Endometrium (tissue), 2 donors: ENCODE data around the gene ACO1.
"Not testable (repeated sequence)": the region's sequence is repeated elsewhere in the genome, so short reads cannot be mapped to it uniquely, and the experiment has no call there.

ENCODE experiments used
- FAIRE-seq: peaks from 2 replicates; lab custom pipeline; 2012; peaks lifted over from hg19 to GRCh38; lab: Jason Lieb, UNC
- donor health status: control.
- donor health status: control.

The ACO1 gene

DNA sequence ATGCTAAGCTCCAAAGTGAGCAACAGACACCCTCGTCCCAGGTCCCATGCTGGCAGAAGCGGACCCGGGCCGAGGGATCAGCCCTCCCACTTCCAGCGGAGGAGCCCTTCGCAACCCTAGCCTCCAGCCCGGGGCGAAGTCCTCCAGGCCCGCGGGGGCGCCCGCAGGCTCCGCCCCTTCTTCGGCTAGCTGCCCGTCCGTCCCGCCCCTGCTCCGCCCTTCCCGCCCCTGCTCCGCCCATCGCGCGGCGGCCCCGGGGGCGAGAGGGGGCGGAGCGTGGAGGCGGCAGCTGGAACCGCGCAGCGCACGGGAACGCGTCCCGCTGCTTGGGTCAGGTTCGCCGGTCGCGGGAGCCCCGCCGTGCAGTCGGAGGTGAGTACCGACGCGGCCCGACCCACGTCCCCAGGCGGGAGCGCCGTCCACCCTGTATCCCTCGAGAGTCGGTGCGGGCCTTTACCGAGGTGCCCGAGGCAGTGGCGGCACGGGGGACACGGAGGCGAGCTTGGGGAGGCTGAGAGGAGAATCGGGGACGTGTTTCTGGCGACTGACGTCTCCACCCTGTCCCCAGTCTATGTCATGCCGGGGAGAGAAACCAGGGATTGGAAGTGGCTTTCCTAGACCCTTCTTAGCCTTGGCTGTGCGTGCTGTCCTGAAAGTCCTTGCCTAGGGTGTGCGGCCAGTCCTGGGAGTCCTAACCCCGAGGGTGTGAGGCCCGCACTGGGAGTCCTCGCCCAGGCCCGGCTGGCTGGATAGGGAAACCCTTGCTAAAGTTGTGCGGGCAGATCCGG, at the start of gene ACO1:
Gene ACO1, plus strand, starts transcription at position 280 of the 788 bp plus-strand sequence. CDS start 20,864 bp downstream, outside the sequence.
- FAIRE-seq: no peak

DNA sequence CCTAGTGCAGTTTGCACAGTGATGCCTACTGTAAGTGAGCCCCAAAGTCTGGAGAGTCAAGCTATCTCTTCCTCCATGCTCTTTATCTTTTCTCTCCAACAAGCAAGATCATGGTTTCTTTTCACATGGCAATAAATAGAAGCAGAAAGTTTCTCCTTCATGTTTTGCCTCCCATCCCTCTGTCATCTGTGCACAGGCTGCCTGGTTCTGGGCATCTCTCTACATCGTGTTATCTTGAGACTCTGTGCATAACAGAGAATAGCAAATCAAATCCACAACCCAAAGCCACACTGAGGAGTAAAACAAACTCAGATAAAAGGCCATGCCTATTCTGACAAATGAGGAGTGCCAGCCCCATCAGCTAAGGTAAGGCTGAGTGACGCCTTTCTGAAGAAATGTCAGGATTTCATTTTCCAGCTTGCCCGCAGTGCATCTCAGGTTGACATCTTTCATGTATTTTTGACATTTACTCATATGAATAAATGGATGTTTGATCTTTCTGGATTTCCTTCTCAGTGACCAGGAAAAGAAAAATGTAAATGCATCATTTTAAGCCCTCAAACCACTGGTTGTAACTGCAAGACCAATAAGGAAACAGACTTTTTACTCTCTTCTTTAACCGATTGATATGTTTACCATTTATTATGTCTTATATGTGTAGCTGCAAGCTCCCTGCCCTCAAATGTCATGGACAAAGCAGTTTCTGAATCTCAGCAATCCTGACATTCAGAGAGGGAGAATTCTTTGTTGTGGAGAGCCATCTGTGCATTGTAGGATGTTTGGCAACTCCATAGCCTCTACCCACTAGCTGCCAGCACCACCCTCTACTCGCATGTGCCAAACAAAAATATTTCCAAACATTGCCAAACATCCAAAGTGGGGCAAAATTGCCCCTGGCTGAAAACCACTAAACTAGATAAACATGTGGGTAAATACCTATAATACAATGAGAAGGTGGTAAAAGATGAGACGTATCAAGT, 49.2 kb upstream of the ACO1 start:
- FAIRE-seq: no peak

DNA sequence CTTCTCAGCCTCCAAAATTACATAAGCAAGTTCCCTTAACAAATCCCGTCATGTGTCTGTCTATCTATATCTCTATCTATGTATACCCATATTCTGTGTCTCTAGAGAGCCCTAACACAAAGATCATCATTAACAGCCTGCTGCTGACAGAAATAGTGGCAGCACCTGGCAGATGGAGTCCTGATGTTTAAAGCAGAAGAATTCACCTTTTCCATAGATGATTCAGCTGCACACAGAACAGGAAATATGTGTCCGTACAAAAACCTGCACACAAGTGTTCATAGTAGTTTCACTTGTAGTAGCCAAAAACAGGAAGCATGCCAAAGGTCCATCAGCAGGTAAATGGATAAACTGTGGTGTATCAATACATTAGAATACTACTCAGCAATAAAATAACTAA, 45.0 kb upstream of the ACO1 start:
- FAIRE-seq: no peak

DNA sequence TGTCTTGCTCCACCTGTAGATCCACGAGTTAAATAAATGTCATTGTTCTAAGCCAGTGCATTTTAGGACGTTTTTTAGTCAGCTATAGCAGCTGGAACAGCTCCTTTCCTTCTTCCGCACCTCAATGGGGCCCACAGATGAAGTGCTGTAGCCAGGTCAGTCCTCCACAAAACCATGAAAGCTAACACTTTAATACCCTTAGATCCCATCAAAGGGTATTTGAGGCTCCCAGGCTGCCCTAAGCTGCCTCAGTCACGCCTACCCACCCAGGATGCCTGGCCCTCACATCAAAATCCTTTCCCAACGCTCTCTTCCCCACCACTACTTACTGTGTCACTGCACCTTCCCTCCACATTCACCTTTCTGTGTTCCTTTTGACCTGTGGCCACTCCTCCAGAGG, 44.1 kb upstream of the ACO1 start:
- no peak for FAIRE-seq

DNA sequence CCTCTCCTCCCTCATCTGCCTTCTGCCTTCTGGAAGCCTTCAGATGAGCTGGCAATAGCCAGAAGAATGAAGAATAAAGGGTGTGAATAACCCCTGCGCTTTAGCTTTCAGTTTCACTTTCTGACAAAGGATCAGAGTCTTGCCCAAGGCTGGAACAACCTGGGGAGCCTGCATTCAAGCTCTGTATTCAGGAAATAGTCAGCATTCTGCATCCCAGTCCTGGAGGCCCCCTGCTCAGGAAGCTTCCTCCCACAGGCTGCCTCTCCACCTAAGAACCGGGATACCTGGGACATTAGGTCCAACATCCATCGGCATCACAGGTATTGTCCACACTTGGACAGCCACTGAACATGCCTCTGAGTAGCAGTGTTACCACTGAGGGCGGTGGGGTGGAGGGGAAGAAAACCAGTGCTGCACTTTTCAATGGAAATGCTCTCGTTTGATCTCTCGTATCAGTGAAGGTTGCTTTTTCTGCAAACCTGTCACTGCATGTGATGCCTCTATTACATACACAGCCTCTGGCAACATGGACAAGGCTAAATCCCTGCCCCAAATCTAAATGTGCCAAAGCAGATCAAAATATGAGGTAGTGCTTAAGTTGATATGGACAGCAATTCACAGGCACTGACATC, 39.8 kb upstream of the ACO1 start:
- no peak for FAIRE-seq

DNA sequence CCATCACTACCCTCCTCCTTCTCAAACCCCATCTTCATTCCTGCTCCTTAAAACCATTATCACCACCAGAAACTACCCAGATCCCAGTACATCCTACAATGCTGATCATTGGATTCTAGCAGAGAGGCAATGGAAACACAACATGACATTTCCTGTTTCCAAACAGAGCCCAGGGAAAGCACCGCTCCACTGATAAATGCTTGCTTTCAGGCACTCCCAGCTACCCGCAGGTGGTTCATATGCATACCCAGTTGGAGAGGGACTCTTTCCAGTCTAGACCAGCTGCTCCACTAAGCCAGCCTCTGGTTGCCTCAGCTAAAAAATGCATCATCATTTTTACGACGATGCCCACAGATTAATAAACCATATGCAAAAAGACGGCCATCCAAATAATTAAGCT, 39.2 kb upstream of the ACO1 start:
- FAIRE-seq: no peak

DNA sequence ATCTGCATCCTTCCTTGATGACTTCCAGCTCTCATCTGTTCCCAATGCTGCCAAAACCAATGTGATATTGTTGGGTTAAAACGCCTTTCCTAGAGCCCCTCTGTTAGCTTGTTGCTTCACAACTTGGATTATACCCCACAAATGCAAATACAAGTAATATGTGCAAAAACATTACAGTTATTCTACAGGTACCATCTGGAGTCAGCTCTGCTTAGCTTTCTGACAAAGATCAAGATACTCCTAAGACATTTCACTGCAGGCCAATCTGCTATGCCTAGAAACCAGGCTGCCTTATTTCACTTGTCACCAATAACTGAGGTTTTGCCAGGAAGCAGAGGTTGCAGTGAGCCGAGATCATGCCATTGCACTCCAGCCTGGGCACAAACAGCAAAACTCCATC, 36.9 kb upstream of the ACO1 start:
- no peak for FAIRE-seq

DNA sequence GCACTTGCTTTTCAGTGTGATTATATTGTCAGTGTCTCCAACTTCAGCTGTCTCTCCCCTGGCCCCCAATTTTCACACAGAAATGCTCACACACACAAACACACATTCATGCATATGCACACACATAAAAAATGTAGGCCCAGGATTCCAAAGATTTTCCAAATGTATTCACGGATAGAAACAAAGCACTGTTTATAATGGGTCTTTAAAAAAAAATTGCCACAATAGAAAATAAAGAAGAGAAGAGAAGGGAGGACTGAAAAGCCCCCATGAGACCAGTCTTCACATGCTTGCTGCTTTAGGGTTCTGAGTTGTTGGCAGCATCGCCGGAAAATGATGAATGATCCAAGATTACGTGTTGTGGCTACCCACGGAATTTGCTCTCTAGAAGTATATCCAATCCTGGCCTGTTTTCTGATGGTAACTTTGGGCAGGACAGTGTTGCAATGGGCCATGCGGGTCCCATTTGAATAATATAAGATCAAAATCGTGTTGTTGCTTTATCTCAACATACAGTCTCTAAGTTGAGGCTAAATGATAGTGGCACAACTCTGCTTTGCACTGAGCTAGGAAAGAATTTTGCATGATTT, 36.2 kb upstream of the ACO1 start:
- no peak for FAIRE-seq

DNA sequence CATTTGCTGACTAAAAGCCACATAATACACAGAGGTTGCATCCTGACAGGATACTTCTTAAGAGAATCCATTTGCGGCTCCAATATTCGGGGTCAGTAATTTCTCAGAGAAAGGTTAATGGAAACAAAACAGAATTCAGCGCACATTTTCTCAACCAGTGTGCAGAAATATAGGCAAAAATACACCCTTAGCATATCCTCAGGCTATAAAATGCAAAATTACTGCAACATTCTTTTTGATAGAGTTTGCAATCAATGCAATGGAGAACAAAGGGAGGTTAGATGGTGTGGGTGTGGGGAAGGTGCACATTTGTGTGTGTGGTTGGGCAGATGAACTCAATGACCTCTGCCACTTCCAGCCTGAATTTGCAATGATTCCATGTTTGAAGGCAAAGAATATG, 35.4 kb upstream of the ACO1 start:
- no peak for FAIRE-seq

DNA sequence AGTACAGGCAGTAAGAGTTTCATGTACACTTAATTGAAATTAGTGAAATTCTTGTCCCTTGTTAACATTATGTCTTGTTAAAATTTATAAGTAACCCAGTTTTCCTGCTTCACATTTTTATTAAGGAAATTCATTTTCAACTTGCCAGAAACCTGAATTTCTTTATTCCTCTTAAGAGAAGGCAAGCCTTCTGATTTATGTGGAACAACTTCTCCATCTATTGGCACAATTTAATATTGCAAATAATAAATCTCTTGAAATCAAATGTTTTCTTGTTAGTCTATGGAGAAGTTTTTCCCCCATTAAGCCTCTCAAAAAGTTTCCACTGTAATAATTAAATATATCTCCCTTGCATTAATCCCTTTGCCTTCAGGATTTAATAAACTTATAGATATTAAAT, 33.8 kb upstream of the ACO1 start:
- peak; percentile 95 for FAIRE-seq

DNA sequence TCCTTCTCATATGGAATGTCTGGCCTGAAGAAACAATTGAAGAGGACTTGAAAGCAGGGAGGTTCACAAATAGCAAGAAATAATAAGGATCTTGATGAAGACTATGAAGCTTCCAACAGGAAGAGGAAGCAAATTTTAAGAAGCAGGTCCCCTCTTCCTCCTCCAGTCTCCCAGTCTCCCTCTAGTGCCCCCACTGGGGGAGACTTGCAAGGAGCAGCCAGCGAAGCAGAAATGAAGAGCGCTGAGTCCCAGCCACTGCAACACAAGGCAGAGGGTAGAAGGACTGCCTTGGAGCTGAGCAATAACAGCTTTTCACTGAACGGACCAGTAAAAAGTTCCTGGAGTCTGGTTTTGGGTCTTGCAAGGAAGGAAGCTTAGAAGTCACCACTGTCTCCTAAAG, 32.6 kb upstream of the ACO1 start:
- FAIRE-seq: no peak

DNA sequence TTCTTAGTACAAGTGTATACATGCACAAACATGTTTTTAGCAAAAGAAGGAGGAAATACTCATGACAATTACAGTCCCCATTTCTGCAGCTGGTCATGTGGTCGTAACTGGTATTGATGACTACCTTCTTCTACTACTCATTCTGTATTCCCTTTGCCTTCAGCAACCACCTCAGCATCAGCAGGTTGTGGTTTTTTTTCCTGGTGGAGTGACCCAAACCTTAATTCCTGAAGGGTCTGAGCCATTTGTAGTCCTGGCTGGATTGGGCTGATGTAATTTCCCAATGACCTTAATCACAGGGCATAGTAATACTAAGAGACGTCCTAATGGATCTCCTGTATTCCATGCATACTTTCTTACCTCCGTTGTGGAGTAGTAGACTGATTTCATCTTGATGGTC, 31.0 kb upstream of the ACO1 start:
- FAIRE-seq: not testable (repeated sequence)

DNA sequence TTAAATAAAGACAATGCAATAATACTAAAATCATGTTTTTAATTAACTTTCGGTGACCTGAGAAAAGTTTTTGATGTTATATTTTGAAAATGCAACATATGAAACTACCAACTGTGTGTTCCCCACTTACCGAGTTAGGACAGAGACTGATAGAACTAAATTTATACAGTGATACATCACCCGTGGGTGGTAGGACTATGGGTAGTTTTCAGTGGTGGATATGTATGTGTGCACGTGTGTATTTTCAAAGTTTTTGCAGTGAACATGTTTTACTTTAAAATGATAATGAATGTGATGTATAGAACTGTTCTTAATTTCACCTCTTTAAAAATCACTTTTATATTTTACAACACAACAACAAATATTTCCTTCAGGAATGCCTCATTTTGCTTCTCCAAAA, 25.0 kb upstream of the ACO1 start:
- no peak for FAIRE-seq

DNA sequence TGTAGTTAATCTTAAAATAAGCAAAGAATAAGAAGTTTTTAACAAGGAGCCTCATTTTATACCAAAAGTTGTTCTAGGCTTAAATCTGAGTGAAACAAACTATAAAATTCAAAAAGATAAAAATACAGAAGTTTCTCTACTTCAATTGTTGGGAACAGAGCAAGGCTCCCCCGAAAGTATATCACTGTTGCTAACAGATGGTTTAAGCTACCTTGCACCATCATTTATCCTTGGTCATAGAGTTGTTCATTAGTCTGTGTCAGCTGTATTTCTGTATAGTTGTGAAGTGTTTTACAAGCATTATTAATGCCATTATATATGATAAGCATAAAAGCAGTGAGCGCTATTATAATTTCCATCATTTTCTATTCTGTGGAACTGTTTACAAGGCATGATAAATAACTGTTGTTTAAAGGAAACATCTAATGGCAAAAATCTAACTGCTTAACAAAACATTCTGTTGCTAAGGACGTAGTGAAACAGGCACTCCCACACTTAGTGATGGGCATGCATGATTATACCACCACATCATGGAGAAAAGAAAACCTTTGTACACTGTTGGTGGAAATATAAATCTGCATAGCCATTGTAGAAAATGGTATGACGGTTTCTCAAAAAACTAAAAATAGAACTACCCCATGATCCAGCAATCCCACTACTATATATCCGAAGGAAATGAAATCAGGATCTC, 23.3 kb upstream of the ACO1 start:
- no peak for FAIRE-seq

DNA sequence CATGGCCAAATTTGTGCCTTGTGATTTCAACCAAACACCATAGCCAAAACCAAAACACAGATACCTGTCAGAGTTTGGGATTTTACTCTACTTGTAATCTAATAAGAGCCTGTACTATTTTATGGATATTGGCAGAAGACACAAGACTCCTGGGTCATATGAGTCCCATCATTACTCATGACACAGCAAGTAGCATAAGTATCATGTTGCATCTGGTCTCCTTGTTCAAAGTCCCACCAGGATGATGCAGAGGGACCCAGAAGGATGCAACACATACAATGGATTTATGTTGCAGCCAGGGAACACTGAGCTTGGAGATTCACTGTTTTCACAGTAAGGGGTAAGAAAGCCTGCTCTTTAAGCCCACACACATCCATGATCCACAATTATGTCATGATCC, 13.2 kb upstream of the ACO1 start:
- no peak for FAIRE-seq

DNA sequence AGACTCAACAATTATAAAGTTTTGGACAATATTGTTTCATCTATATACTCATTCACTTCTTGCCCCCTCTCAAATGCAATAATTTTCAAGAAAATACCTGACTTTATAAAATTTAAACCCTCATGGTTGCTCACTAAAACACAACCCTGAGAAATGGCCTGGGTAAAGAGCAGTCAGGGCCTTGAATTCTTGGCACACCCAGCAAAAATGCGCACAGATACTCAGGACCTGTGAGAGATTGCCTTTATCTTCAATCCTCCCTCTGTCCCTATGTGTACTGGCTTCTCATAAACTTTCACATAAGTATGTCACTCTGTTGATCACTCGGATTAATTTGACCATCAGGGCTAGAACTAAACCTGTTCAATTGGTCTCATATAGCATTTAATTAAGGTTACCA, 12.8 kb upstream of the ACO1 start:
- FAIRE-seq: no peak

DNA sequence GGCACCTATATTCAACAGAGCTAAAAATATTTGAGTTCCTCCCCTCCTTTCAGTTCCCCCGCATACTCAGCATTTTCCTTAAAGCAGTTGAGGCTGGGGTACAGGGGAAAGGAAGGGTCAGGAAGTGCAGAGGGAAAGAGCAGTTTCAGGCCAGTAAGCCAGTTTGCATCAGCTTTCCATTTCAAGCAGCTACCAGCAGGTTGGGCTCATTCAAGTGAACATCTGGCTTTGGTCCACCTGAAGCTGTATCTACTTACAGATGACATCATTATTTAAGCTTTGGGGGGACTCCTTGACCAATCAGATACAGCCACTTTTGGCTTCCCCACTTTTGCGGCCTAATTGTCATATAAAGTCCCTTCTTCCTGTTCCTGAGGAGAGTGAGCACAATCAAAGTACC, 8.2 kb upstream of the ACO1 start:
- no peak for FAIRE-seq

DNA sequence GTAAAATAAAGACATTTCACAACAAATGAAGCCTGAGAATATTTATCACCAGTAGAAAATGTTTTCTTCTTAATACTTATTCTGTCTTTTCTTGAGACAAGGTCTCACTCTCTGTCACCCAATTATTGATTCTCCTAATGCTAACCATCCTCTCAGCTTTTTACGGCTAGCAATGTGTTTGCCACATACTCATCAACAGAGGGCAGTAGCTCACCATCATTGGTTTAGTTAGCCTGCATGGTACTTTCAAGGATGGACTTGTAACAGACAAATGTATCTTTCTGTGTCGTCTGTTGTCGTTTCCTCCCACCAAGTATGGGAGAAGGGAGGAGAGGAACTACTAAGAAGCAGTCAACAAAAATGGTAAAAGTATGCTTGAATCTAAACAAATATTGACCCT, 5.9 kb upstream of the ACO1 start:
- FAIRE-seq: peak; percentile 81

DNA sequence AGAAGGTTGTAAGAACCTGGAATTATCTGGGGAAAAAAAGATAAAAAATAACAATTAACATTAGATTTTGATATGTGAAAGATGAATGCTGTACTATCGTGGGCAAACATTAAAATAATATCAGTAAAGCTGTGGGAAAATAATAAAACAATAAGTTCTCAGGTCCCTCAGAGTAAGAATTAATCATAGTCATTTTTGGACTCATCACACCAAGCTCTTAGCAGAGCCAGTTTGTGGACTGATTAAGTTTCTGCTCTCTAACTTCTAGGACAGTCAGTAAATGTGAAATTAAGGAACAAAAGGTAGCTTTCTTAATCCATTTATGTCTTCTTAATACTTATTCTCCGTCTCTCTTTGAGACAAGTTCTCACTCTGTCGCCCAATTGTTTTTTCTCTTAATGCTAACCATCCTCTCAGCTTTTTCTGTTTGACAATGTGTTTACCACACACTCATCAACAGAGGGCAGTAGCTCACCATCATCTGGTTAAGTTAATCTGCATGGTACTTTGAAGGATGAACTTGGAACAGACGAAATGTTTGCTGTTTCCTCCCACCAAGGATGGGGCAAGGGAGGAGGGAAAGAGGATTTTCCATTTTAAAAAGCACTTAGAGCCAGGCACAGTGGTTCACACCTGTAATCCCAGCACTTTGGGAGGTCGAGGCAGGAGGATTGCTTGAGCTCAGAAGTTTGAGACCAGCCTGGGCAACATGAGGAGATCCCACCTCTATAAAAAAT, 5.3 kb upstream of the ACO1 start:
- FAIRE-seq: peak; percentile 84

DNA sequence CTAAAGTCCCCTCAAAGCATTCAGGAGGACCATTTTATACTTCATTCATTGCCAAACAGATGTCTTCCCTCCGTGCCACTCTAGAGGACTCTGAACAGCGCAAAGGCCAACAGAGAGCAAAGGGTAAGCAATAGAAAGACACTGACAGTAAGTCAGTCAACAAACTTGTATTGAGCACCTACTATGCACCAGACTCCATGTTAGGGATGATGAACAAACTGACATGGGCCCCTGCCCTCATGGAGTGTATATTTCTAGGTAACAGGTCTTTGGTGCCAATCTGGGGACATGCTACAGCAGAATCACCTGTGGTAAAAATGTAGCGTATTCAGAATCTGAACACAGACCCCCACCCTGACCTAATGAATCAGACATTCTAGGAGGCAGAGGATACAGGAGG, 3.5 kb upstream of the ACO1 start:
- no peak for FAIRE-seq
